Measurements from ENCODE around the gene TUBB2B. TPM values are rescaled to one million over a fixed set of nuclear protein-coding genes. Genes with fewer than 3 reads are reported as not detected.

The TUBB2B gene
- total and polyA plus RNA-seq, 2 experiments from 2014 or later, result 355 to 794 TPM

- H3K27ac ChIP-seq (ENCODE audit: low read depth), result no peak overlapping the region
- Mint-ChIP-seq H3K27me3 (ENCODE audit: insufficient read depth, low read depth, poor library complexity) (peaks cover 3% of the 10 kb centered on the region), H3K4me1 (peaks cover 9% of the 10 kb centered on the region), H3K27ac (no peak overlapping the region), H3K36me3 (ENCODE audit: low read depth) (no peaks in the 10 kb centered on the region), H3K9me3 (no peaks in the 10 kb centered on the region; the same call in 2 of the 3 replicates), H3K4me3 (no peak overlapping the region)
- no peak overlapping the region for H3K4me3 ChIP-seq
- H3F3A ChIP-seq (replicated peaks; ENCODE audit: low read depth), result 0 out of 2 replicates have a peak, but pooled peaks cover 9% of the 10 kb centered on the region
- no peaks in the 10 kb centered on the region for H3K79me2 ChIP-seq (replicated peaks; ENCODE audit: insufficient read depth)
- ATAC-seq (no peak), DNase-seq (ENCODE audit: low spot score) (no peak)
- no peaks in the 10 kb centered on the region for H3K9me2 ChIP-seq (ENCODE audit: insufficient read depth)
- no peaks in the 10 kb centered on the region for H3K36me3 ChIP-seq (ENCODE audit: insufficient read depth)
- TF ChIP-seq ZNF331 (CRISPR knock-in tag; IDR thresholded peaks at IDR 0.05; ENCODE audit: low read depth), result no peak
- no peak for TF ChIP-seq ZNF114 (CRISPR knock-in tag; IDR thresholded peaks at IDR 0.05)
- TF ChIP-seq JUNB (IDR thresholded peaks at IDR 0.05; ENCODE audit: unreplicated experiment), result no peak
- TF ChIP-seq EZH2phosphoT487 (IDR thresholded peaks at IDR 0.05; ENCODE audit: unreplicated experiment), result no peak
- TF ChIP-seq CREB1 (CRISPR knock-in tag; IDR thresholded peaks at IDR 0.05; ENCODE audit: low read depth), result no peak
- no peak for TF ChIP-seq REST (IDR thresholded peaks at IDR 0.05; ENCODE audit: unreplicated experiment)
- no peak for TF ChIP-seq NANOG (IDR thresholded peaks at IDR 0.05; ENCODE audit: borderline replicate concordance)
- TF ChIP-seq ZNF462 (CRISPR knock-in tag; IDR thresholded peaks at IDR 0.05), result no peak
- no peak for TF ChIP-seq CTCF (conservative IDR thresholded peaks at IDR 0.05; ENCODE audit: low read depth in 2 of 2)
- no peak for TF ChIP-seq EZH2 (IDR thresholded peaks at IDR 0.05; ENCODE audit: low read depth, unreplicated experiment)
- TF ChIP-seq ETS1 (IDR thresholded peaks at IDR 0.05), result no peak
- TF ChIP-seq POLR2AphosphoS5 (IDR thresholded peaks at IDR 0.05; ENCODE audit: low read depth), result no peak
- no peaks in the 10 kb centered on the region for H3K27me3 ChIP-seq (ENCODE audit: insufficient read depth)
- H3K4me1 ChIP-seq (ENCODE audit: insufficient read depth), result peaks cover 8% of the 10 kb centered on the region; the same call in 1 of the 2 replicates
- H4K20me1 ChIP-seq (replicated peaks; ENCODE audit: insufficient read depth), result no peaks in the 10 kb centered on the region
- no peak overlapping the region for H2AFZ ChIP-seq
- H3K4me2 ChIP-seq, result no peak overlapping the region
Observed at GRCh38 chr6:3240595-3240994, 13.1 kb upstream of the TUBB2B start.
